NCI-H2081 (cell line): ENCODE data around the gene NFIA.

Experiments
- DNase-seq, 2 experiments: peaks; one replicate each; lab custom pipeline; 2025; lab: John Stamatoyannopoulos, UW

Gene NFIA

DNA sequence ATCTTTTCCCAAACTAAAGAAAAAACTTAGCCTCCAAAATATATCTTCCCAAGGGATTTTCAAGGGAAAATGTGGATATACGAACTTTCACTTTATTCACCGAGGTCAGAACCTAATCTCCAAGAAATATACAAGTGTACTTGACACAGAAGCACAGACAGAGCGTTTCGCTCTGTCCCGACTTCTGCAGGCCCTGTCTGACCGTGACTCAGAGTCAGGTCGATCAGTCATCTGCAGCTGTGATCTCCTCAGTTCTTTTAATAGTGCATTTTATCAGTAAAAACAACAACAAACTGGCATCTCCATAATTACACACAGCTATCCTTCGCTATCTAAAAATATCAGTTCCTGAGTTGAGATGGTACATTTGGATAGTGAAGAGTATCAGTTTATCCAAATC is 416.0 kb downstream of the NFIA start:
- DNase-seq = no peak

DNA sequence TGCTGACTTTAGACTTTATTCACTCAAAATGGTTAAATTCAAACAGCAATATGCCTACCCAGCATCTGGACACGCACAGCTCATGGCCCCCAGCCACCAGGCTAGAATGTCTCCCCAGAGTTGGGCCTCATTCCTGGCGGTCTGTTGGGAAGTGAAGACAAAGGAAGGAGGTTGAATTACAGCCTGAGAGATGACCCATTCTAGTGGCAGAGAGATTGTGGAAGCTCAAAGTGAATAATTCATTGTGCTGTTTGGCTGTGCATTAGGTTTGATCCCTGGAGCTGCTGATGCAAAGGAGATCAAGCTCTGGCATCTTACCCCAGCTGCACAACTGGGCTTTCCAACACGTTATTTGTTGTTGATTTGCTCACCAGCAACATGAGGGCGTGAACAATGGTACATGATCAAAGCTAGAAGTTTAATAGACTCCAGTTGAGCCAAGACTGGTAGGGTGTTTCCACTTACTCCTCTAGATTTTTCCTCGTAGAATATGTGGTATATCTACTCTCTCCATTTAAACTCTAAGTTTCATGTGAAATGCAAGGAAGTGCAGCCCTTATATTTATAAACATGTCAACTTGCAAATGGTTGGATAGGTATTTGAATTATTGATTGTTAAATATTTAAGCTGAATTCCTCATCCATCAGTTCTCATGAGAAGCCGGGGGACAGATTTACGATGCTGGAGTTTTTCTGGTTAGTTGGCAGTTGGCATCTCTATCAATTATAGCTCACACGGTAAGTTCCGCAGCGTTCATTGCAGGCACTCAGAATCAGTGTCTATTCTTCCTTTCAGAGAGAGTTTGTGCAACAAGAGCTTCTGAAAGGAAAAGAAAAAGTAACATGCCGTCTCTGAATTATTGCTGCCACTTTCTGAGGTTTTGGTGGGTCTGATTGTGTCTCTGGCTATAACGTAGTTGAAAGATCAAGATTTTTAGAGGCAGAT is 419.9 kb downstream of the NFIA start:
- DNase-seq = no peak

DNA sequence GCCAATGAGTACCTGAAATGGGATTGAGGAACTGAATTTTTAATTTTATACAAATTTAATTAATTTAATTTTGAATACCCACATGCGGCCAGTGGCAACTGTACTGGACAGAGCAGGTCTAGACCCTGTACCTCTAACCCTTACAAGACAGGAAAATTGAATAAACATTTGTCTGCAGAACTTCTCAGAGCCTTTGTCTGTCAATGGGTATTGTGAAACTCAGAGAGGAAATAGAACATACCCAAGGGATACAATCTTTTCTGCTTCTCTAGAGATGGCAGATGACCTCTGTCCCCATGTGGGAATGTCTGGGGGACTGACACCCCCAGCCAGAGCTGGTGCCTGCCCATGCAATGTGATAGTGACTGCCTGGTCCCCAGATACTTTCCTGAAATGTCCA is 421.9 kb downstream of the NFIA start:
- no peak for DNase-seq

GRCh38 chr1:61504852-61505390 is 422.6 kb downstream of the NFIA start:
- no peak for DNase-seq

GRCh38 chr1:61506236-61506635 is 423.9 kb downstream of the NFIA start:
- no peak for DNase-seq

- DNase-seq = no peak
These were observed 424.7 kb downstream of the NFIA start for GRCh38 chr1:61506944-61507500.
